NCI-H226 (cell line): ENCODE measurements around the gene LPP.

ENCODE experiments used
- DNase-seq: peaks from one replicate; pipeline ENCODE4 v3.0.0-alpha.2; 2015

The LPP gene

DNA sequence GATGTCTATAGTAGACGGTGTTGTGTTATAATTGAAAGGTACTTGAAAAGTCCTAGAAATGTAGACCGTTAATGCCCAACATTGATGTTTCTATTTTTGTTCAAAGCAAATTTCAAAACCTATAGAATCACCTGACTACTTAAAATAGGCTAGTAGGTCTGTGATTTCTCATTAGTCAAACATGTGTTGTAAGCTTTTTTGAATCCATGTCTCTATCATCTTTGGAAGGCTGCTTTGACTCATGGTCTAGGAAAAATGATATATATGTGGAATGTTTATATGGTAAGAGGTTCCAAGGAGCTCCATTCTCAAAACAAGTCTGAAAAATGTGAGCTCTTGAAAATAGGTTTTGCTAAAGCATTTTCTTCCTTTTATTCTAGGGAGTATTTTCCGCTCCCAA, 375.3 kb downstream of the LPP start:
- DNase-seq, result peak; percentile 45

DNA sequence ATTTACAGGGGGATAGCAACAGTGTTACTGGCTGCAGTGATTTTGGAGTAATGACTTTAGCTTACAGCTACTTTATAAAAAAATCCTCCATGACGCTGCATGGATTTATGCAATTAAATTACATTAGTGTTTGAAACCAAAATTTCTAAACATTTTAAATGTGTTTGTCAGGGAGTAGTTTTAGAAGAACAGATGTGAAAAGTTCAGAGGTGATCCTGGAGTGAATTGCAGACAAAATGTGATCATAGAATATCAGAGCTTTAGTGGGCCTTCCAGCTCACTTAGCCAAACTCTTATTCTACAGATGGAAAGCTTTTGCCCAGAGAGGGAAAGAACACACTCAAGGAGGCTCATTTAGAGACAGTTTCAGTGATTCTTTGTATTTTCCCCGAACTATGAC, 376.3 kb downstream of the LPP start:
- no peak for DNase-seq

GRCh38 chr3:188531210-188531609, 377.3 kb downstream of the LPP start:
- DNase-seq, result peak; percentile 74

DNA sequence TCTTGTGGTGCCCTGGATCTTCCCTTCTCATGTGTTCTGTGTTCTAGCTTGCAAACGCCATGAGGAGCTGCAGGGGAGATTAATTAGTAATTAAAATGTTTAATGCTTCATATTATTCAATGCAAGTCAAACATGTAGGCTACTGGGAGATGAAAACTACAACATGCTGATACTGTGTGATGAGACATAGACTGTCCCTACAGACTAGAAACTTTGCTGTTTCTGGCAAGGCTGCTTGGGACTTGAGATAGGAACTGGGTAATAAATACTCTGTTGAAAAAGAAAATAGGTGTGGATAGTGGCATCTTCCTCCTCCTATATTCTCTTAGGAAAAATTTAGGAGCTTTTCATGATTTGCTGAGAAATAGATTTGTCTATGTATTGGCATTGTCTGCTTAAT, 379.2 kb downstream of the LPP start:
- DNase-seq, result no peak

GRCh38 chr3:188533612-188534357, 379.8 kb downstream of the LPP start:
- peak; percentile 40 for DNase-seq

DNA sequence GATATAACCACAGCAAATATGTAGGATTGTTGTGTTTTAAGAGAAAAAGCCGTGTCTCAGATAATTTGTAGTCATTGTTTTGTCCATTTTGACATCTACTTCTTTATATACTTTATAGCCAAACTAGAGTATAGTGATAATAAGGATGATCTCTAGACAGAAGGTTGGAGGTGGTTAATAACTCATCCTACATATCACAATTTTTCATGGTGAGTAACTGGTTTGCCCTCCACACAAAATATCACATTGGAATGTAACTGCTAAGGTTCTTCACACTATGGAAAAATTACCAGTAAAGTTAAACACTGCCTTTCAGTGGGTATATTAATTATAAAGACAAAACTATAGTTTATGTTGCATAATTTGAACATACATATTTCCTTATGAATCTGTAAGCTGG, 380.7 kb downstream of the LPP start:
- peak; percentile 60 for DNase-seq

DNA sequence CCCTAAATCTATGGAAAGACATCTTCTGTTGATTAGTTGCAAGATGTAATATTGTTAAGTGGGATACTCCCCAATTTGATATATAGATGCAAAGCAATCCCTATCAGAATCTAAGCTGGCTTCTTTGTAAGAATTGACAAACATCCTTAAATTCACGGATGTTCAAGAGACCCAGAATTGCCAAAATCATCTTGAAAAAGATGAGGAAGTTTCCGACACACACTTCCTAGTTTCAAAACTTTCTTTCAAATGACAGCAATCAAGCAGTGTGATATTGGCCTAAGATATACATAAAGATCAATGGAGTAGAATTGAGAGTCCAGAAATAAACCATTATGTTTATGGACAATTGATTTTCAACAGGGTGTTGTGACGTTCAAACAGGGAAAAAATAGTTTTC, 383.6 kb downstream of the LPP start:
- DNase-seq, result no peak

GRCh38 chr3:188539037-188539436, 385.1 kb downstream of the LPP start:
- DNase-seq, result no peak

- no peak for DNase-seq
These were observed 385.8 kb downstream of the LPP start for GRCh38 chr3:188539631-188540194.

DNA sequence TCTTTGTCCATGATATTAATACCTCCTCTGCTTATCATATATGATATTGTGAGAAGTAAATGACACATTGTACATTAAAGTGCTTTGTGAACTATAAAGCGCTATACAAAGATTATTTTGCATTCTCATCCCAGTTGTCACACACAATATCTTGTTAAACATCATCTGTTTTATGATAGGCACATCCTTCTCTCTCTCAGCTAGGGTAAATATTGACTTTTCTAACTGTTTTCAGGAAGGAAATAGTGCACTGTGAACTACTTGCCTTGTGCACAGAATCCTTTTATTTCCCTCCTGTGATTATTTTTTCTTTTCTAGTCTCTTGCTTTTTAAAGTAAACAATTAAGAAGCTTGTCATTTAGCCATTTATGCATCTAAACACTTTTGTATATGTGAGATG, 388.2 kb downstream of the LPP start:
- no peak for DNase-seq

GRCh38 chr3:188544012-188544411, 390.1 kb downstream of the LPP start:
- no peak for DNase-seq

GRCh38 chr3:188546835-188547670, 393.1 kb downstream of the LPP start:
- peak; percentile 71 for DNase-seq

GRCh38 chr3:188553569-188553968, 399.6 kb downstream of the LPP start:
- DNase-seq, result no peak

DNA sequence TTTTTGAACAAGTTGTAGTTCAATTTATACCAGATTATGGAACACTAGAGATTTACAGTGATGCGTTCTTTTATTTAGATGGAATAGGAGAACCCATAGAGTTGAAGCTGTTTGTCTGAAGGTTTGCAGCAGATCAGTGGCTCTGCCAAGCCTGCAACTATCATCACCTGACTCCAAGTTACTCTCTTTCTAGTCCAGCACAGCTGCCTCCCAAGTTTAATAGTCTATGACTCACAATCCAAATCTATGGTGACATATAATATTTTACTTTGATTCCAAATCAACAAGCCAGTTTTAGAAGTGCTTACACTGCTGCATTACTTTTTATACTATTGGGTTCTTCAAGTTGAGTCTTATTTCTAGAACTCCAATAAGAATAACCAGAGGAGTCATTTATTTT, 400.4 kb downstream of the LPP start:
- DNase-seq, result no peak

- no peak for DNase-seq
These were observed 403.3 kb downstream of the LPP start for GRCh38 chr3:188557235-188557634.

GRCh38 chr3:188558343-188559071, 404.6 kb downstream of the LPP start:
- DNase-seq, result no peak

DNA sequence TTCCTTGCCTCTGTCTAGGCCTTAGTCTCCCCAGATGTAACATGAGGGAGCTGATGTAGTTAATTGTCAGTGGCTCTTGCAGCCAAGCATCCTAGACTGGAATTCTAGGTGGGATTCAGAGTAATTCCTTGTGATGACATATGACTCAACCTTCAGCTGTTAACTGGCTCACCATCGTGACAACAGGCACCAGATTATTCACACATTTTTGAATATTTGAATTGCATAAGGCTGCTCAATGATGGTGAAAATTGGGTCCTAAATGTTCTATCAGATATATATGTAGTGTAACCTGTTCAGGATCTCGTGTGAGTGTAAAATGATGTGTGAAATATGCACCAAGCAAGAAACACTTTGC, 405.1 kb downstream of the LPP start:
- no peak for DNase-seq

- DNase-seq, result no peak
These were observed 405.9 kb downstream of the LPP start for GRCh38 chr3:188559856-188560255.

GRCh38 chr3:188562144-188562543, 408.2 kb downstream of the LPP start:
- no peak for DNase-seq

GRCh38 chr3:188567478-188568195, 413.7 kb downstream of the LPP start:
- no peak for DNase-seq

DNA sequence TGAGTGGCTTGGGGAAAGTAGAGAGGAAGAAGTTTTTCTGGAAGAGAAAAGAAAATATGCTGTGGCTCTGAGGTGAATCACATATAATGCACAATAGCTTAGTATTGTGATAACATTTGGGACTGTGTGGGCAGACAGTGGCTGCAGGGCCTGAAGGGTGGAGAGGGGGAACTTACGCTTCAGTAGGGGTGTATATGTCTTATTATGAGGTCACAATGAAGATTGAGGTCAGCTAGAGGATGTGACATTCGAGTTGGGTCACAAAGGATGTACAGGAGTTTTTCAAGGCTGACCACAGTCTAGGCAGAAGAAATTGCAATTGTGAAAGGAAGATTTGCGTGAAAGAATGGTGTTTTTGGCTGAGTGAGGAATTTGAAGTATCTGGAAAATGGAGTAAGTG, 414.8 kb downstream of the LPP start:
- no peak for DNase-seq

- no peak for DNase-seq
These were observed 417.7 kb downstream of the LPP start for GRCh38 chr3:188571531-188572095.
